ENCODE data around the gene ME3. TPM values are rescaled to one million over a fixed set of nuclear protein-coding genes. Genes with fewer than 3 reads are reported as not detected.
"Not testable (repeated sequence)": the region's sequence is repeated elsewhere in the genome, so short reads cannot be mapped to it uniquely, and the experiment has no call there.

Gene ME3
- total RNA-seq, 4 donors from 2014 or later = 15.9 to 94.9 (median 51.3) TPM

GRCh38 chr11:86523738-86524619 lies 148.4 kb downstream of the ME3 start:
- Histone ChIP-seq H3K4me1 (peaks cover 0 to 21% (median 0%) of the 10 kb centered on the region in 4 donors), H3K9me3 (no peaks in the 10 kb centered on the region), H3K27ac (peak overlapping the region in 2 of 4 donors; percentile 27 to 38), H3K36me3 (no peaks in the 10 kb centered on the region), H3K27me3 (no peaks in the 10 kb centered on the region), H3K4me3 (no peak overlapping the region)
- TF ChIP-seq CTCF (IDR thresholded peaks at IDR 0.05) = no peak
- no peak for TF ChIP-seq POLR2A (IDR thresholded peaks at IDR 0.05)
- DNase-seq = no peak

GRCh38 chr11:86522512-86522911 lies 149.9 kb downstream of the ME3 start:
- H3K27ac ChIP-seq, H3K4me3 ChIP-seq, H3K9me3 ChIP-seq, H3K36me3 ChIP-seq, DNase-seq, H3K27me3 ChIP-seq: not testable (repeated sequence)
- peaks cover 0 to 21% (median 0%) of the 10 kb centered on the region in 4 donors for H3K4me1 ChIP-seq

- Histone ChIP-seq H3K36me3 (no peaks in the 10 kb centered on the region), H3K27ac (peak overlapping the region in 3 of 4 donors; percentile 20 to 54 (median 32)), H3K9me3 (no peaks in the 10 kb centered on the region), H3K27me3 (no peaks in the 10 kb centered on the region), H3K4me1 (peaks cover 0 to 14% (median 0%) of the 10 kb centered on the region in 4 donors), H3K4me3 (no peak overlapping the region)
- no peak for TF ChIP-seq CTCF (IDR thresholded peaks at IDR 0.05)
- DNase-seq = no peak
Observed at GRCh38 chr11:86519064-86519911, 153.1 kb downstream of the ME3 start.

GRCh38 chr11:86518211-86518610 lies 154.2 kb downstream of the ME3 start:
- no peaks in the 10 kb centered on the region for H3K36me3 ChIP-seq
- no peak overlapping the region for H3K4me3 ChIP-seq
- no peaks in the 10 kb centered on the region for H3K9me3 ChIP-seq
- H3K4me1 ChIP-seq = peaks cover 0 to 10% (median 0%) of the 10 kb centered on the region in 4 donors
- no peak for DNase-seq
- H3K27ac ChIP-seq = peak overlapping the region in 2 of 4 donors; percentile 32 to 48
- H3K27me3 ChIP-seq = no peaks in the 10 kb centered on the region
- TF ChIP-seq POLR2A (IDR thresholded peaks at IDR 0.05) = no peak
- no peak for TF ChIP-seq CTCF (IDR thresholded peaks at IDR 0.05)

GRCh38 chr11:86517557-86517956 lies 154.9 kb downstream of the ME3 start:
- no peak for DNase-seq
- no peaks in the 10 kb centered on the region for H3K9me3 ChIP-seq
- H3K4me1 ChIP-seq = peaks cover 0 to 10% (median 0%) of the 10 kb centered on the region in 4 donors
- no peaks in the 10 kb centered on the region for H3K27me3 ChIP-seq
- TF ChIP-seq POLR2A (IDR thresholded peaks at IDR 0.05) = no peak
- no peak for TF ChIP-seq CTCF (IDR thresholded peaks at IDR 0.05)
- no peak overlapping the region for H3K27ac ChIP-seq
- no peaks in the 10 kb centered on the region for H3K36me3 ChIP-seq
- H3K4me3 ChIP-seq = no peak overlapping the region

Data from Peyer's patch (tissue), 4 donors.